Measurements from ENCODE around the gene SPACA9.

GRCh38 chr9:132927704-132928103 is 49.0 kb downstream of the SPACA9 start:
- TF ChIP-seq CTCF (conservative IDR thresholded peaks at IDR 0.05 in 1 of 2, IDR thresholded peaks at IDR 0.05 in 1 of 2; ENCODE audit: extremely low read depth in 1 of 2, insufficient read depth in 1 of 2, low read depth in 1 of 2, low read length in 2 of 2), result no peak
- no peak for TF ChIP-seq EZH2 (IDR thresholded peaks at IDR 0.05; ENCODE audit: borderline replicate concordance, low read length)
